Vagina (tissue), 2 donors: ENCODE results near the gene MBNL2.

Source experiments
- CTCF ChIP-seq, 3 experiments: fragments of 450-650 bp in 2 of 3; fragments of 200-600 bp in 1 of 3; sonication (generic) in 1 of 3; IDR thresholded peaks; one replicate each; pipeline ENCODE4 v1.5.1; 2017 to 2019; ENCODE audit warnings: antibody characterized with exemption in 3 of 3, mild to moderate bottlenecking in 2 of 3, moderate library complexity in 2 of 3
- POLR2A ChIP-seq, 2 donors: fragments of 450-650 bp; IDR thresholded peaks; one replicate each; pipeline ENCODE4 v1.6.1; 2017; ENCODE audit warnings: antibody characterized with exemption in 2 of 2, mild to moderate bottlenecking in 2 of 2, moderate library complexity in 2 of 2
- POLR2AphosphoS5 ChIP-seq, 2 donors: sonication (generic); formaldehyde crosslinking; IDR thresholded peaks; one replicate each; pipeline ENCODE4 v1.9.0; 2017; ENCODE audit warnings: antibody characterized with exemption in 2 of 2, mild to moderate bottlenecking in 2 of 2, low read depth in 1 of 2; ENCODE audit not compliant: insufficient read depth in 1 of 2

DNA sequence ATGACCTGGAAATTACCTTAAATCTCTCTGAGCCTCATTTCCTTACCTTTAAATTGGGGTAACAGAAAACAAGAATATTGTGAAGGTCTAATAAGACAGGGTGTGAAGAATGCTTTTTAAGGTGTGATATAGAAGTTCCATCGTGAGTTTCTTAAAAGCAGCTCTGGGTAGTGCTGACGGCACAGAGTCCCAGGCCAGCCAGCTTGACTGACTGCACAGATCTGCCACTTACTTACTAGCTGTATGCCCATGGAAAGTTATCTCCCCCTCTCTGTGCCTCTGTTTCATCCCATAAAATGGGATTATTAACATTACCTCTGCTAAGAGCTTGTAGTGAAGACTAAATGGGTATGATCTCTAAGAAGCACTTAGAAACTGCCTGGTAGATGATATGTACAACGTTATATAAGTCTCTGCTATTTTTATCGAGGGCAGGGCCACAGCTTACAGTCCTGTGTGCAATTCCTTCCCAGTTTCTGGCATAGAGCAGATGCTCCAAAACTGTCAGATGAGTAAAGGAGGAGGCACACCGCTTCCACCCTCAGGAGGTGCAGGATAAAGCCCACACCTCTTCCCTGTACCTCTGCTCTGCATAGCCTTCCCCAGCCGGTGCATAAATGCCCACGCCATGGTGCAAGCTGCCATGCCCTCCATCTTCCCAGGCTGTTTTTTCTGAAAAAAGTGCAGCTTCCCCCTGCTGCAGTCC is 99.6 kb downstream of the MBNL2 start:
- TF ChIP-seq POLR2AphosphoS5 (IDR thresholded peaks at IDR 0.05; ENCODE audit: insufficient read depth in 1 of 2, low read depth in 1 of 2), result no peak
- no peak for TF ChIP-seq CTCF (IDR thresholded peaks at IDR 0.05)
- no peak for TF ChIP-seq POLR2A (IDR thresholded peaks at IDR 0.05)
